PFSK-1 (cell line): Measurements from ENCODE around the gene ADGRL3.

Experiments
- FOXP2 ChIP-seq: optimal IDR thresholded peaks from 2 replicates; pipeline ENCODE3; 2011; ENCODE audit warnings: borderline replicate concordance, control low read depth, inconsistent platforms; ENCODE audit not compliant: insufficient read depth; ENCODE audit errors: extremely low read length, extremely low read depth
- POLR2AphosphoS5 ChIP-seq: IDR thresholded peaks from 2 replicates; pipeline ENCODE4 v1.6.1; 2012; ENCODE audit warnings: low read depth, mild to moderate bottlenecking, control low read depth, low read length, moderate library complexity
- SIN3A ChIP-seq: IDR thresholded peaks from 2 replicates; pipeline ENCODE4 v1.6.1; 2012; ENCODE audit warnings: mild to moderate bottlenecking, low read length, moderate library complexity, borderline replicate concordance; ENCODE audit not compliant: insufficient read depth
- TAF1 ChIP-seq: IDR thresholded peaks from 2 replicates; pipeline ENCODE4 v1.6.1; 2012; ENCODE audit warnings: low read length, control low read depth, borderline replicate concordance; ENCODE audit not compliant: insufficient read depth
- TF ChIP-seq, protein P1 (sequence below), 2 experiments: IDR thresholded peaks; 2 replicates each; pipeline versions ENCODE4 v1.6.1 to v1.8.0; 2011 to 2012; ENCODE audit warnings: low read depth in 2 of 2, low read length in 2 of 2, control low read depth in 1 of 2, inconsistent platforms in 1 of 2, mild to moderate bottlenecking in 1 of 2, moderate library complexity in 1 of 2; ENCODE audit not compliant: insufficient read depth in 1 of 2

Gene ADGRL3

DNA sequence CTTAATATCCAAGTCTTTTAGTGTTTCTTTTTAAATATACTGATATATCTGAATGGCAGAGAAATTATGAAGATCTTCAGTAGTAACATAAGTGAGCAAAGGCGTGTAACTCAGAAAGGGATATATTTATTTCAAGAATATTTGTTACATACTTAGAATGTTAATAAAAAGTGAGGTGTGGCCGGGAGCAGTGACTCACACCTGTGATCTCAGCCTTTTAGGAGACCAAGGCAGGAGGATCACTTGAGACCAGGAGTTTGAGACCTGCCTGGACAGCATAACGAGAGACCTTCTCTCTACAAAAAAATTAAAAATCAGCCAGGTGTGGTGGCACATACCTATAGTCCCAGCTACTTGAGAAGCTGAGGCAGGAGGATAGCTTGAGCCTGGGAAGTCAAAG is 651.0 kb downstream of the ADGRL3 start:
- TF ChIP-seq TAF1 (no peak), POLR2AphosphoS5 (no peak), SIN3A (no peak), FOXP2 (no peak)
- TF ChIP-seq, protein P1, sequence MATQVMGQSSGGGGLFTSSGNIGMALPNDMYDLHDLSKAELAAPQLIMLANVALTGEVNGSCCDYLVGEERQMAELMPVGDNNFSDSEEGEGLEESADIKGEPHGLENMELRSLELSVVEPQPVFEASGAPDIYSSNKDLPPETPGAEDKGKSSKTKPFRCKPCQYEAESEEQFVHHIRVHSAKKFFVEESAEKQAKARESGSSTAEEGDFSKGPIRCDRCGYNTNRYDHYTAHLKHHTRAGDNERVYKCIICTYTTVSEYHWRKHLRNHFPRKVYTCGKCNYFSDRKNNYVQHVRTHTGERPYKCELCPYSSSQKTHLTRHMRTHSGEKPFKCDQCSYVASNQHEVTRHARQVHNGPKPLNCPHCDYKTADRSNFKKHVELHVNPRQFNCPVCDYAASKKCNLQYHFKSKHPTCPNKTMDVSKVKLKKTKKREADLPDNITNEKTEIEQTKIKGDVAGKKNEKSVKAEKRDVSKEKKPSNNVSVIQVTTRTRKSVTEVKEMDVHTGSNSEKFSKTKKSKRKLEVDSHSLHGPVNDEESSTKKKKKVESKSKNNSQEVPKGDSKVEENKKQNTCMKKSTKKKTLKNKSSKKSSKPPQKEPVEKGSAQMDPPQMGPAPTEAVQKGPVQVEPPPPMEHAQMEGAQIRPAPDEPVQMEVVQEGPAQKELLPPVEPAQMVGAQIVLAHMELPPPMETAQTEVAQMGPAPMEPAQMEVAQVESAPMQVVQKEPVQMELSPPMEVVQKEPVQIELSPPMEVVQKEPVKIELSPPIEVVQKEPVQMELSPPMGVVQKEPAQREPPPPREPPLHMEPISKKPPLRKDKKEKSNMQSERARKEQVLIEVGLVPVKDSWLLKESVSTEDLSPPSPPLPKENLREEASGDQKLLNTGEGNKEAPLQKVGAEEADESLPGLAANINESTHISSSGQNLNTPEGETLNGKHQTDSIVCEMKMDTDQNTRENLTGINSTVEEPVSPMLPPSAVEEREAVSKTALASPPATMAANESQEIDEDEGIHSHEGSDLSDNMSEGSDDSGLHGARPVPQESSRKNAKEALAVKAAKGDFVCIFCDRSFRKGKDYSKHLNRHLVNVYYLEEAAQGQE (IDR thresholded peaks at IDR 0.05; ENCODE audit: insufficient read depth in 1 of 2, low read depth in 2 of 2, low read length in 2 of 2), result no peak

DNA sequence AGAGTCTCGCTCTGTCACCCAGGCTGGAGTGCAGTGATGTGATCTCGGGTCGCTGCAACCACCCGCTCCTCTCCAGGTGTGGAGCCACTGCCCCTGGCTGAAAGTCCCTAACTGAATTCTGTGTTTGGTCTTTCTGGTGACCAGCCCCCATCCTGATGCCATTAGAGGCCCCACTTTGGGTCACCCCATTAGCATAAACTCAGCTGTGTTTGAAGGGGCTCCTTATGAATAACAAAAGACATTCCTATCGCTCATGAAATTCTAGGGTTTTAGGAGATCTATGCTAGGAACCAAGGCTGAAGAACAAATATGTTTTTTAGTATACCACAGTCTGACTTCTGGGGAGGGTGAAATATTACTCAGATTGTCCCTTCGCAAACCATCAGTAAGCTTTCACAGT is 652.9 kb downstream of the ADGRL3 start:
- TF ChIP-seq SIN3A, result no peak
- no peak for TF ChIP-seq TAF1
- TF ChIP-seq POLR2AphosphoS5, result no peak
- TF ChIP-seq, protein P1 (IDR thresholded peaks at IDR 0.05; ENCODE audit: insufficient read depth in 1 of 2, low read depth in 2 of 2, low read length in 2 of 2), result no peak
- TF ChIP-seq FOXP2, result no peak

DNA sequence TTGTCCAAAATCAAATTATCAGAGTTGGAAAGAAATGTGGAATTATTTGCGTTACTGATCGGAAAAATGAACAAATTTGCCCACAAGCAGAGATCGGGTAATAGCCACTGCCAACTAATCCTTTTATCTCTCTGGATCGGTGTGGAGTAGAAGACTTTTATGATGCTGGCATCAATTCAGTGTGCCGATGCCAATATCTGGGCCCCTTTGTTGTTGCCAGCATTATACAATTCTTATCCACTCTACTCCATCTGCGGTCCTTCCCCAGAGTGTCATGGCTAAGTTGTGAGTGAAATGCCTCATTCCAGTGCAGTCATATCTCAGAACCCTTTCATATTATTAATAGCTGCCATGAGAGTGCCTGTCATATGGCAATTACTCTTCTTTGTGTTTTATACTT is 660.2 kb downstream of the ADGRL3 start:
- no peak for TF ChIP-seq POLR2AphosphoS5
- TF ChIP-seq, protein P1 (IDR thresholded peaks at IDR 0.05; ENCODE audit: insufficient read depth in 1 of 2, low read depth in 2 of 2, low read length in 2 of 2), result no peak
- no peak for TF ChIP-seq FOXP2
- TF ChIP-seq TAF1, result no peak
- TF ChIP-seq SIN3A, result no peak

DNA sequence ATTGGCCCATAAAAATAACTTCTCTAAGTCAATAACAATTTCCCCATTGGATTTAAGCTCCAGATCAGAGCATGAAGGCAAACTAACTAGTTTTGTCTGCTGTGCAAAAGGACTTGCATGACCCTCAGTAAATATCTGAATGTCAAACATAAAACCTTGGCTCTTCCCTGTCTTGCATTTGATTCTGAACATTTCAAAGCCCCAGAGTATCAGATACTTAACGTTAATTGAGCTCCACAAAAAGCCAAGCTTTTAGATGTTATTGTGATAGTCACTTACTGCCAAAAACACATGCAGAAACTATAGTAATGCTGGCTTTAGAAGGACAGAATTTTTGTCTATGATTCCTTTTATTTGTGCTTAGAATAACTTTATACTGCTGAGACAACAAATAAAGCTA is 664.2 kb downstream of the ADGRL3 start:
- TF ChIP-seq FOXP2 (no peak), TAF1 (no peak), SIN3A (no peak), POLR2AphosphoS5 (no peak)
- TF ChIP-seq, protein P1 (IDR thresholded peaks at IDR 0.05; ENCODE audit: insufficient read depth in 1 of 2, low read depth in 2 of 2, low read length in 2 of 2), result no peak

DNA sequence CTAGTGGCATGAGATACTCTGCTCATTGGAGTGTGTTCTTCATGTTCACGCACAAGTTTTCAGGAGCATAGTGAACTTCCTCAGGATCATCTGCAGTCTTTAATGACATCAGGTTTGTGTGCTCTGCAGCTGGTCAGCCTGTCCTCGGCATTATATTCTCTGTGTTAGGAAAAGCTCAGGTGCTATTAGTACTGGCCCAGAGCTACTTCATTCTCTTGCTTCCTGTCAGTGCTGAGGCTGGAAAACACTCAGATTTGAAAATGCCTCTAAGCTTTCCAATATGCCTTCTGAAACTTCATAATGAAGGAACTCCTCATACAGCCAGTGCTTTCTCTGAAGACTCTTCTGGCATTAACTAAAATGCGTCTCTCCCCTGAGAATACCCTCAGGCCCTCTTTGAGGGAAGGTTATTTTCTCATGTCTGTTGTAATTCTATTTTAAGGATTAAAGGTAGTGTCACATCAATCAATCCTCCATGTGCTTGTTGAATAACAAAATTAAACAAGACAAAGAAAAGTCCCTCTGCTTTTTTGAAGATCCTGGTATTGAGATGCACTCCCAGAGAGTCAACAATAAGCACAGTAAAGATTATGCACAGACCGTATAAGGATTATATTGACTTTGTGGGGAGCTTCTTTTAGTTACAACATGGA is 666.4 kb downstream of the ADGRL3 start:
- TF ChIP-seq SIN3A (no peak), TAF1 (no peak), FOXP2 (no peak), POLR2AphosphoS5 (no peak)
- TF ChIP-seq, protein P1 (IDR thresholded peaks at IDR 0.05; ENCODE audit: insufficient read depth in 1 of 2, low read depth in 2 of 2, low read length in 2 of 2), result no peak
